HG03108 (cell line): ENCODE data around the gene KIF26A.

Experiments used
- ATAC-seq: cut with Tn5 transposase; IDR thresholded peaks from one replicate; pipeline ENCODE4 v1.9.1; 2021; ENCODE audit warnings: moderate library complexity; ENCODE audit not compliant: unreplicated experiment

KIF26A gene

DNA sequence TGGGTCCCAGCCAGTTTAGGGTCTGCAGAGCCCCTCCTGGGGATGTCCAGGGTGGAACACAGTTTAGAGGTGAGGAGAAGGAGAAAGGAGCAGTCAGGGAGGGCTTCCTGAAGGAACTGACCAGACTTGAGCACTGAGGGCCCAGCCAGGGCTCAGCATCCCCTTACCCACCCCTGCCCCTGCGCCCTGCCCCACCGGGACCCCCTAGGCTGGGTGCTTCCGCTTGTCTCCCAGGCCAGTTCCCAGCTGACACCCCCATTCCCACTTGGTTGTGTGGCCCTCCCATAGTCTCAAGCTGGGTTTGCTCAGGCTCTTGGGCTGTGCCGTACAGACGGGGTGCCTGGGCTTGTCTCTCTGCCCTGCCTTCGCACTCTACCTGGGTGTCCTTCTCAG, 26.3 kb upstream of the KIF26A start:
- ATAC-seq: no peak

DNA sequence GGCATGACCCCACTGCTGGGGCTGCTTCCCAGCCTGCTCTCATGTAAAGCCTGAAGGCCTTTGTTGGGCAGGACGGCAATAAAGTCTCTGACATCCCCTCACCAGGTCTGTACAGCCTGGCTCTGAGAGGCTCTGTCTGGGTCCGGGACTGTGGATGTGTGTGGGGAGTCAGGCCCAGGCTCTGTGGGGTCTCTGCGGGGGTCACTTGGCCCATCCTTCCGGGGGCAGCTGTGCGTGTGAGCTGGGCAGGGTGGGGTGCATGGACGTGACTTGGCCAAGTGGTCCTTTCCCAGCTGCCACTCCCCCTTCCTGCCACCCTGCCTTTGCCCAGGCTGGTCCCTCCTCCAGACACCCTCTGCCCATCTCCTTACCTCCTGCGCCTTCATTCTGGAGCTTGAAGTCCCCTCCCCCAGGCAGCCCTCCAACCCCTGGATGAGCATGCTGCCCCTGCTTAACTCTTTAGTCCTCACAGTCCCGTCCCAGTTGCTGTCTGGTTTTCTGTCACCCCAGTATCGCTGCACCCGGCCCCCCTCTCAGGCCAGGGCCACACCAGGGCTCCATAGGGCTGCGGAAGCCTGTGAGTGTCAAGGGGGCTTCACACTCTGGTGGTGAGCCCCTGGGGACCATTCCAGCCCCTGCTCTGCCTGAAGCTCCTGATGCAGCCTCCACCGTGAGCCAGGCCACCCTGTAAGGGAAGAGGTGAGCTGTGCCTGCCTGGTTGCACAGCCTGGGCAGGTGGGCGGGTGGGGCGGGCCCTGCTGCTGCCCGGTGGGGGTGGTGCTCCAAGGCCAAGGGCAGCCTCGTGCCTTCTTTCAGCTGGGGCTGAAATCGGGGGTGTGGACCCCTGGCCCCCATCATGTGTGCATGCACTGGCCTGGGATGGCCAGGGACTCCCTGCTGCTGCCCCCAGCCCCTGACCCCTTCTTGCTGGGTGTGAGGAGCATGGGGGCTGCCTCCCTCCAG, 25.5 kb upstream of the KIF26A start:
- ATAC-seq: no peak

DNA sequence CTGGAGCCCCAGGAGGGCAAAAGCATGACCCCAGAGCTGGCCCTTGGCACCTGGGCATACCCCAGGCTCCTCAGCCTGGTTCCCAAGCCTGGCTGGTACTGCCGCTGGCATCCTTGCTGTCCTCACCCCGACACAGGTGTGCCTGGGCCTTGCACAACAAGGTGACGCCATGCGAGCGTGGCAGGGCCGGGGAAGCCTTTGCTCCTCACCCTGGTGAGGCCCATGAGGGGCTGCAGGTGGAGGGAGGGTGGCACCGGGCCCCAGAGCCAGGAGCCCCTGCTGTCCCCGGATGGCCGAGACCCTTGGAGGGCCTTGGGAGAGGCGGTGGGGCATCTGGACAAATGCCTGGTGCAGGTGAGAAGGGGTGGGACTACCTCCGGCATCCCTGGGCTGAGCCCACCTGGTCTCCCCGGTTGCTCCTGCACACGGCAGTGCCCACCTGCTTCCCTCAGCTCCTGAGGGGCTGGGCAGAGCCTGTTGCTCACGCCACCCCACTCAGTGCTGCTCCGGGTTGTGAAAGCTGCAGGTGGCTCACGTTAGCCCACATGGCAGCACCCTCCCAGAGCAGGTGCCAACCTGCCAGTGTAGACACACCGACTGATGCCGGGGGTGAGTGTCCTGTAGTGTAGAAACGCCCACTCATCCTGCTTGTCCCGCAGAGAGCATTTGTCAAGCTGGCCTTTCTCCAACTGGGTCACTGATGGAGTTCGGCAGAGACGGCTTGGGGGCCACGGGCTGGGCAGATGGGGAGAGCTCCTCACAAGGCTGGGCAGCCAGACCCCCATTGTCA, 24.6 kb upstream of the KIF26A start:
- ATAC-seq: no peak

DNA sequence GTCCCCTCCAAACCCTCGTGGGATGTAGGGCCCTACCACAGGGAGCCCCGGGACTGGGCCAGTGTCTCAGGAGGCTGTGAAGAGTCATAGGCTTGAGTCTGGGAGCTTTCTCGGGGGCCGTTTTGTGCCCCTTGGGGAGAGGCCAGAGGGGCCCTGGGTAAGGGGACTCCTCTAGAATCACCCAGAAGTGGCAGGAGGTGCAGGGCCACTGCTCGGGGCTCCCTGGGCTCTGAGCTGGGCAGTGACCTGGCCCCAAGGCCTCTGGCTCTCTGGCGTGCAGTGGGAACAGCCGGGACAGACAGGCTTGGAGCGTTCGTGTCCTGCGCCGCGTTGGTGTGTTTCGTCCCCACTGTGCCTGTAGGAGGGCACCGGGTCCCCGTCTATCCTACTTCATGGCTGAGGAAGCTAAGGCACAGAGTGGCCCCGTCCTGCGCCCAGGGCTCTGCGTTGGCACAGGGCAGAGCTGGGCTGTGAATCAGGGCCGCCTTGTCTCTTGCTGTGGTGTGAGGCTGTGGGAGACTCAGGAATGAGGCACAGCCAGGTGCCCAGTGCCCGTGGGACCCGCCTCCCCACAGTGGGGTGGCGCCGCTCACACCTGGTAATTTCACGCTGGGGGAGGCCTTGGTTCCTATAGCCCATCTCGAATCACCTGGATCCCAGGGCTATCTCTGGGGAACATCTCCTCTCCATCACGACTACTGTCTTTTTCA, 23.8 kb upstream of the KIF26A start:
- ATAC-seq: no peak

DNA sequence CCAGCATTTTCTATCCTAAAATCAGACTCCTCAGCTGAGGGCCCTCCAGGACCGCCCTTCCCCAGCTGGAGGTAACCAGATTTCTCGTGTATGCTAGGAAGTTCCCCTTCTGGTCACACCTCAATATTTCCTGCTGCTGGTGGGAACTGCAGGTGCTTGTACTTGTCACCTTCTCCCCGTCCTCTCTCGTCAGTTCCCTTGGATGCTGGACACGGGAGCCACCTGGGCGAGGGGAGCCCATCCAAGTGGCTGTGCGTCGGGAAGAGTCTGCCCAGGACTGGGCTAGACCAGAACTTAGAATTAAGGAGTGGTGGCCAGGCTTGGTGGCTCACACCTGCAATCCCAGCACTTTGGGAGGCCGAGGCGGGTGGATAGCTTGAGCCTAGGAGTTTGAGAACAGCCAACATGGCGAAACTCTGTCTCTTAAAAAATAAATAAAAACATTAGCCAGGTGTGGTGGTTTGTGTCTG, 23.2 kb upstream of the KIF26A start:
- no peak for ATAC-seq

DNA sequence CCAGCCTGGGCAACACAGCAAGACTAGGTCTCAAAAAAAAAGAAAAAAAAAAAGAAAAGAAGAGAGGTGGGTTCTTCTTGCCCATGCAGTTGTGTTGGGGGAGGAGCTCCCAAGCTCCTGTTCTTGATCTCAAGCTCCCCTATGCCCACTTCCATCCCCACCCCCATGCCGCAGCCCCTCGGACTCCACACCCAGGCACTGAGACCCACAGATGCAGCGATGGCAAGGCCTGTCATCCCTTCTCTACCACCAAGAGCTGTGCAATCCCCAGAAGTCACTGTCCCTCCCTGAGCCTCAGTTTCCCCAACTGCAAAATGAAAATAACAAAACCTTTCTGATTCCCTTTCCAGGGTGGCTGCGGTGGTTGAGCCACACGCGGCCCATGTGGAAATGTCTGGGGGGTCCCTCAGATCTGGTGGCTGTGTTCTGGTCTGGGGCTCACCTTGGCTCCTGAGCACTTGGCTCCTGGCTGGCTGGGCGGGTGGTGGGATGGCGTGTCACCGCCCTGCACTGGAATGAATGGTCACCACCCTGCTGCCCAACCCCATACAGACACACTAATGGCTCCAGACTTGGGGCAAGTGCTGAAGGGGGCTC, 22.6 kb upstream of the KIF26A start:
- no peak for ATAC-seq

DNA sequence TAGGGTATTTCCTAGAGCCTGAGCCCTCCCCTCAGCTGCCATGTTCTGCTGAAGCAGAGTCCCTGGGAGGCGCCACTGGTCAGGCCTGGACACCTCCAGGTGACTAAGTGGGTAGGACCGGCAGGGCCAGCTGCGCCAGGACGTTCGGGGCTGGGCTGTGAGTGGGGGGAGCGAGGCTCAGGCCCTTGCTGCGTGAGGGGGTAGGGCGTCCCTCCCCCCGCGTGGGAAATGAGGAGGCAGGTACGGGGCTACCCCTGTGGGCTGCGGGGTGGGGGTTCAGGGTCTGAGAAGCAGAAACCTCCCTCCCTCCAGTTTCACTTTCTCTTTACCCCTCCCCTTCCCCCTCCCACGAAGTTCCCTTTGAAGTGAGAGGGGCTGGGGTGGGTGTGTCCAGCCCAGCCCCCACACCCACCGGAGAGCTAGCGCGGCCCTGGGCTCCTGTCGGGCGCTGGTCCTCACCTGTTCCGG, 22.1 kb upstream of the KIF26A start:
- ATAC-seq: no peak

DNA sequence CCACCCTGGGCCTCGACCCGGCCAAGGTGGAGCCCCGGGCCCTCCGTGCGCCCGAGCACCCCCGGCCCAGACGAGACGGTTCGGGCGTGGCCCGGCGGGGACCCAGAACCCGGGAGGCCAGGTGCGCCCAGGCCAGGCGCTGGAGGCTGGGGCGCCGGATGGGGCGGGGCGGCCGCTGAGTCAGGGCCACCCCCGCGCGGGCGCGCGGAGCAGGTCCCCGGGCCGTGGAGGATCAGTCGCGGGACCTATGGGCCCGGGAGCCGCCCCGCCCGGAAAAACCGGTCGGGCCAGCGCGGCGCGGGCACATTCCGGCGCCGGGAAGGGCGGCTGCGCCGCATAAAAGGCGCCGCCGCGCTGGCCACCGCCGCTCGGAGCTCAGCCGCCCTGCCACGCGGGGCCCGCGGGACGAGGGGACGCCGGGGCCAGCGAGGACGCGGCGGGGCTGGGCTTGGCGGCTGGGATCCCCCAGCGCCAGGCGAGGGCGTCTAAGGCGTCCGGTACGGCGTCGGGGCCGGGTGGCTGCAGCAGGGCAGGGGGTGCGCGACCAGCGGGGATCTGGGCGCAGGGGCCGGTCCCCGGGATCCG, 21.5 kb upstream of the KIF26A start:
- ATAC-seq: no peak

DNA sequence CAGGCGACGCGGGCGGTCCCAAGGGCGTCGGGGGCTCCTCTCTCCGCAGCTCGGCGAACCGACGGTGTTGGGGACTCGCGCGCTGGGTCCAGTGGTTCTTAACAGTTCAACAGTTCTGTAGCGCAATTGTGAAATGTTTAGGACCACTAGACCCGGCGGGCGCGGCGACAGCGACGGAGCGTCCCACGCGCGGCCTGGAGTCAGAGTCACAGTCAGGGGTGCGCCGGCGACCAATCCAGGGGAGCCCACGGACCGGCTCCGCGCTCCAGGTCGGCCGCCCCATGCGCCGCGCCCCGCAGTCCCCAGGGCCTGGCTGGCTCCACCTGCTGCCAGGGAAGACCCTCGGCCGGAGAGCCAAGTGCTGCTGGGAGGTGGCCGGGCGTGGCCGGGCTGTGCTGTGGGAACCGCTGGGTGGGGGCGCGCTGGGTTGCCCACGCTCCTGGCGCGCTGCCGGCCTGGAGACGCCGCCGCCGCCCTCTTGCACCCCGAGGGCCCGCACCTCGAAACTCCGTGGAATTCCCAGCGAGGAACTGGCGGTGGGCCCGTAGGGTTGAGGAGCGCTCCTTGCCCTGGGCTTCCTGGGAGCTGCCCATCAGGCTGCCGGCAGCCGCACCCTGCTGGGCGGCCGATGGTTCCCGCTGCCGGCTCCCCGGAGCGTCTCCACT, 20.9 kb upstream of the KIF26A start:
- no peak for ATAC-seq

DNA sequence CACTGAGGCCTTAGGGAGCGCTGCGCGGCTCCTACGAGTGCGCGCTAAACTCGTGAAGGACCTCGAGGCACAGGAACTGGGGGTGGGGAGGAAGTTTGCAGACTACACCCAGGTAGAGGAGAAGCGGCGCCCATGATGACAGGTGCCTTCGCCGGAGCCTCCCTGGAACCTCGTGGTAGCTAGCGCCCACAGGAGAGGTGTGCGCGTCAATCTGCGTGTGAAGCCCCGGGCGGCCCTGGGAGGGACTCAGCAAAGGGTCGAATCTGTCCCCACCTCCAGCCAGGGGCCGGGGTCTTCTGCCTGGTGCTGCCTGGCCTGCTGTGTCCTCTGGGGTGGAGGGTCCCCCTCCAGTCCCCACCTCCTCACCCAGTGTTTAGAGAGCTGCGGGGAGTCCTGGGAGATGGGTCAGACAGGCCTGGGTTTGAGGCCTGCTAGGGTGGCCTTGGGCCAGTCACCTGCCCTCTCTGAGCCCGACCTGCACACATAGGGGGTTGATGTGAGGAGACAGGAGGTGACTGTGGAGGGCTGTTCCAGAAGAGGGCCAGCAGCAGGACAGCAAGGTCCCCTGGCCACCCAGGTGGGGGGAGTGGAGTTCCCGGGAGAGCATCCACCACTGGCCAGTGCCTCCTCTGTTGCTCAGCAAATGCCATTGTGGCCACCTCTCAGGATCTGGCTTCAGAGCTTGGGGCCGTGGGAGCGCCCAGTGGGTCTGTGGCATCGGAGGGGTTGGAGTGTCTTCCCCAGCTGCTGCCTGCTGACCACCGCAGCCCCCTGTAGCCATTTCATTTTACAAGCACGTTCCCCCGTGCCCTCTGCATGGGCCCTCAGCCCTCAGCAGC, 20.2 kb upstream of the KIF26A start:
- ATAC-seq: no peak

DNA sequence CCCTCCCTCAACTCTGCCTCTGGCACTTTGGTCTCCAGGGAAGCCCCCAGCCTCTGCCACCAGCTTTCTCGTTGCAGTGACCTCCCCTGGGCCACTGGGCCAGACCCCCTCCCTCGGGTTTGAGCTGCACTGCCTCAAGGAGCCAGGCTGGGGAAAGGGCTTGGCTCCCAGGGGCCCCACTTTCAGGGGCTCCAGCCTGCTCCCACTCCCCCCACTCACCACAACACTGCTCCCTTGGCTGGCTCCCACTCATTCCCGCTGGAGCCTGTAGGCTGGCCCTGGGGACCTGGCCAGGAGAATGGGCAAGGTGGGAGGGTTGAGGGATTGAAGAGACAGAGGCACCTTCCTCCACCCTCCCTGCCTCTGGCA, 19.3 kb upstream of the KIF26A start:
- no peak for ATAC-seq

DNA sequence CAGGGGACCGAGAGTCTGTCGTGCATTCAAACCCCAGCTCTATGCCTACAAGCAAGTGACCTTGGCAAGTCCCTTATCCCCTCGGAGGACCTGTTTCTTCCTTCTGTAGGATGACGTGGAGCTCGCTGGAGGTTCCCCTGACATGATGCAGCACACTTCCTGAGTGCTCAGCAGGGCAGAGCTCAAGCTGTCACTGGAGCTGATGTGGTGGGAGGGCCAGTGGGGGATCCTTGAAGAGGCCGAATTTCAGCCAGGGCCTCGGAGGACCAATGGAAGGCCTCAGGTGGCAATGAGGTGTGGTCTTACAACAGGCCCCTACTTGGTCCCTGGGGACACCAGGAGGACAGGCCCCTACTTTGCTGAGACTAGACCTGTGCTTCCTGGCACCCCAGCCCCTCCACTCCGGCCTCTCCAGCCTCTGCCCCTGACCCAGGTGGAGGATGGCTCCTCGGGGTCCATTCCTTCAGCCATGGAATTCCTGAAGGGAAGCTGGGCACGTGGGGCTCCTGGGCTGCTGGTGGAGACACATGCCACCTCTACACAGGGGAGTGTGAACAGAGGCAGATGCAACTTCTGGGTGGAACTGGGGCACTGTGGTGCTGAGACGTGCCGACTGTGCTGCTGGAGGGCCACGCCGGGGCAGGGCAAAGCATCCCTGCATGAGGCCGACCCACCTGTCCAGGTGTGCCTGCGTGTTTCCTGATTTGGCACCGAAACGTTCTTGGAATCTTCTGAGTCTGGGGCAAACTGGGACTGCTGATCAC, 18.7 kb upstream of the KIF26A start:
- no peak for ATAC-seq

DNA sequence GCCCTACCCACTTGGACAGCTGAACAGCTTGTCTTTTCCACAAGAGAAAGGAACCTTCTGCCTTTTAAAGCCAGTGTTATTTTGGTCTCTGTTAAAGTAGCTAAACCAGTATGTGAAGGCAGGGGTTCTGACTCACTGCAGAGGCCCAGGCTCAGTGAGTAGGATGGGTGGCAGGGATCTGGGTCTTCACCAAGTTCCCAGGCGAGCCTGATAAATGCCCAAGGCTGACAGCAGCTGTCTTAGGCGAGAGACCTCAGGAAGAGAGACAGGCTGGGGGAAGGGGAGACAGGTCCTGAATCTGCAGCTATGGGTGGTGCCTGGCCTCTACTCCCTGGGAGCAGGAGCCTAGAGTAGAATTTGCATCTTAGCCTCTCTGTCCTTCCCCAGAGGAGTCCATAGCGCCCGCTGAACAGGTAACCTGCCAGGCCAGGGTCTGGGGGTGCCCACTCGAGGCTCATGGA, 18.1 kb upstream of the KIF26A start:
- ATAC-seq: no peak

DNA sequence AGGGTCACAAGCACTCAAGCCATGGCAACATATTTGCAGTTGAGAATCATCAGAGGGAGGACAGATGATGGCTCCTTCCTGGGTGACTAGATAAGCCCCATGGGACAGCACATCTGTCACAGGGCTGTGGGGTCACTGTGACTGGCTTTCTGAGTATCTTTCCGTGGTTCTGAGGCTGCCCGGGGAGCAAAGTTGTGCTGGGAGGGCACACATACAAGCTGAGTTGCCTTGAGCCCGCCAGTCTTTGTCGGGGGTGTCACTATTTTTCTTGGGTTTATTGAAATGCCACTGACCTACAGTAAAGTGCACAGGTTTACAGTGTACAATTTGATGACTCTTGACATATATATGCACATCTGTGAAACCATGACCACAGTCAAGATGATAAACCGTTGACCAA, 17.2 kb upstream of the KIF26A start:
- ATAC-seq: no peak

DNA sequence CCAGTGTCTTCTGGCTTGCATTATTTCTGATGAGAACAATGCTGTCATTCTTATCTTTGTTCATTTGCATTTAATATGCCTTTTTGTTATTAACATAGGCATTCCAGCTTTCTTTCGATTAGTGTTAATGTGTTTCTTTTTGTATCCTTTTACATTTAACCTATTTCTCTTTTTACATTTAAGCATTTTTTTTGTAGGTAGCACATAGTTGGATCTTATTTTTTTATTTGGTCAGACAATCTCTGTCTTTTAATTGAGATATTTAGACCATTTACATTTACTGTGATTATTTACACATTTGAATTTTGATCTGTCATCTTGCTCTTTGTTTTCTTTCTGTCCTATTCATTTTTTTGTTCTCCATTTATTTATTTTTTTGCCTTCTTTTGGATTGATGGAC, 14.5 kb upstream of the KIF26A start:
- ATAC-seq: no peak

DNA sequence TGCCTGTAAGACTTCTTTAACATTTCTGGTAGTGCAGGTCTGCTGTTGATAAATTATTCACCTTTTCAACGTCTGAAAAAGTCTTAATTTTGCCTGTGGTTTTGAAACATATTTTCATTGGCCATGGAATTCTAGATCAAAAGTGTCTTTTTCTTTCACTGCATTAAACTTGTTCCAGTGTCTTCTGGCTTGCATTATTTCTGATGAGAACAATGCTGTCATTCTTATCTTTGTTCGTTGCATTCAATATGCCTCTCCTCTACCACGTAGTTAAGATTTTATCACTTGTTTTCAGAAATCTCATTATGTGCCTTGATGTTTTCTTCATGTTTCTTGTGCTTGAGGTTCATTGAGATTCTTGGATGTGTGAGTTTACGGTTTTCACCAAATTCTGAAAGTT, 13.4 kb upstream of the KIF26A start:
- ATAC-seq: no peak

DNA sequence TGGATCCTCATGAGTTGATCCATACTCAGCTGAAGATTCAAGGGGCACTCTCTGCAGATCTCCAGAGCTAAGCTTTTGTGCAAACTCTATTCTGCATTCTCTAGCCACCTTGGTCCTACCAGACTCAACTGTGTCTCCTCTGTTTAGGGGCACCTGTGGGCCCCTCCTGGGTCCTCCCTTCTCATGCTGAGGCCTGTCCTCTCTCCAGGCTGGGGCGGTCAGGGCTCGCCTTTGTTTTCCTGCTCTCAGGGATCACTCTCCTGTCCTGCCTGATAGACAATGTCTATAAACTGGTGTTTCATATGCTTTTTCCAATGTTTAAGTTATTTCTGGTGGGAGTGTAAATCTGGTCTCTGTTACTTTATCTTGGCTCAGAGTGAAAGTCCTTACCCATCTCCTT, 11.6 kb upstream of the KIF26A start:
- ATAC-seq: no peak

DNA sequence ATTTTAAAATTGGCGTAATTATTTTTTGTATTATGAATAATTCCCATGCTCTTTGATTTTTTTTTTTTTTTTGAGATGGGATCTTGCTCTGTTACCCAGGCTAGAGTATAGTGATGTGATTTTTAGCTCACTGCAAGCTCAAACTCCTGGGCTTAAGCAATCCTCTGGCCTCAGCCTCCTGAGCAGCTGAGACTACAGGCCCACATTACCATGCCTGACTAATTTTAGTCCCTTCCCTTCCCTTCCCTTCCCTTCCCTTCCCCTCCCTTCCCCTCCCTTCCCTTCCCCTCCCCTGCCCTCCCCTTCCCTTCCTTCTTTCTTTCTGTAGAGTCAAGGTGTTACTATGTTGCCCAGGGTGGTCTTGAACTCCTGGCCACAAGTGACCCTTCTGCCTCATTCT, 9.4 kb upstream of the KIF26A start:
- no peak for ATAC-seq
